HL-60/S4 (cell line): ENCODE measurements around the gene PRXL2C.
"Not testable (repeated sequence)": the region's sequence is repeated elsewhere in the genome, so short reads cannot be mapped to it uniquely, and the experiment has no call there.

Experiments used
- in situ Hi-C: fragments of 300-500 bp; cut with MboI; formaldehyde crosslinking; loops from 2 replicates; pipeline ENCODE4 v1.14.3; 2022; ENCODE audit warnings: low sequenced_read_pairs

Gene PRXL2C

GRCh38 chr9:96651626-96652025, 3.5 kb downstream of the PRXL2C start:
- in situ Hi-C loops: no loop called here

- in situ Hi-C loops: no loop called here
Measured at GRCh38 chr9:96649620-96650324, 5.3 kb downstream of the PRXL2C start.

- in situ Hi-C loops: no loop called here
Measured at GRCh38 chr9:96646081-96646991, 8.8 kb downstream of the PRXL2C start.

GRCh38 chr9:96644137-96644536, 11.0 kb downstream of the PRXL2C start:
- in situ Hi-C loops: no loop called here

GRCh38 chr9:96641514-96641913, 13.6 kb downstream of the PRXL2C start:
- in situ Hi-C loops: no loop called here

- in situ Hi-C loops: no loop called here
Measured at GRCh38 chr9:96638606-96639364, 16.3 kb downstream of the PRXL2C start.

GRCh38 chr9:96636368-96636767, 18.7 kb downstream of the PRXL2C start:
- in situ Hi-C loops: no loop called here

GRCh38 chr9:96633579-96633978, 21.5 kb downstream of the PRXL2C start:
- in situ Hi-C loops: not testable (repeated sequence)

- in situ Hi-C loops: no loop called here
Measured at GRCh38 chr9:96626912-96627311, 28.2 kb downstream of the PRXL2C start.

GRCh38 chr9:96621618-96622017, 33.5 kb downstream of the PRXL2C start:
- in situ Hi-C loops: no loop called here

- in situ Hi-C loops: no loop called here
Measured at GRCh38 chr9:96620832-96621269, 34.3 kb downstream of the PRXL2C start.

- in situ Hi-C loops: no loop called here
Measured at GRCh38 chr9:96620181-96620514, 35.0 kb downstream of the PRXL2C start.

GRCh38 chr9:96619491-96620180, 35.5 kb downstream of the PRXL2C start, which contains the start of gene CDC14B:
Gene CDC14B, minus strand, starts transcription at chr9:96619843. Its CDS starts 465 bp downstream, at chr9:96619378.
- in situ Hi-C loops: no loop called here

GRCh38 chr9:96619124-96619465, 36.0 kb downstream of the PRXL2C start:
- in situ Hi-C loops: no loop called here

- in situ Hi-C loops: no loop called here
Measured at GRCh38 chr9:96618209-96619123, 36.7 kb downstream of the PRXL2C start.

GRCh38 chr9:96617439-96618185, 37.5 kb downstream of the PRXL2C start:
- in situ Hi-C loops: no loop called here

- in situ Hi-C loops: no loop called here
Measured at GRCh38 chr9:96616817-96617438, 38.2 kb downstream of the PRXL2C start.

- in situ Hi-C loops: no loop called here
Measured at GRCh38 chr9:96615411-96615810, 39.7 kb downstream of the PRXL2C start.

- in situ Hi-C loops: not testable (repeated sequence)
Measured at GRCh38 chr9:96614664-96615063, 40.5 kb downstream of the PRXL2C start.
